HG03280 (cell line): ENCODE data around the gene TRIM67.

ENCODE experiments used
- ATAC-seq: cut with Tn5 transposase; IDR thresholded peaks from one replicate; pipeline ENCODE4 v1.9.1; 2021; ENCODE audit warnings: mild to moderate bottlenecking, moderate library complexity; ENCODE audit not compliant: unreplicated experiment

Gene TRIM67

GRCh38 chr1:231232870-231233734 is 71.2 kb downstream of the TRIM67 start:
- ATAC-seq: no peak

GRCh38 chr1:231233735-231234417 is 72.0 kb downstream of the TRIM67 start:
- ATAC-seq: no peak

- no peak for ATAC-seq
Observed at GRCh38 chr1:231234506-231234905, 72.6 kb downstream of the TRIM67 start.

- no peak for ATAC-seq
Observed at GRCh38 chr1:231235526-231236207, 73.8 kb downstream of the TRIM67 start.

GRCh38 chr1:231236208-231236591 is 74.3 kb downstream of the TRIM67 start:
- ATAC-seq: no peak

GRCh38 chr1:231236938-231237337 is 75.1 kb downstream of the TRIM67 start:
- ATAC-seq: no peak

GRCh38 chr1:231238298-231238697 is 76.4 kb downstream of the TRIM67 start:
- ATAC-seq: no peak

- ATAC-seq: no peak
Observed at GRCh38 chr1:231240531-231240882, 78.6 kb downstream of the TRIM67 start.

- peak; percentile 96 for ATAC-seq
Observed at GRCh38 chr1:231240883-231241735, 79.3 kb downstream of the TRIM67 start, which contains the start of gene GNPAT. Gene GNPAT (plus strand): TSS chr1:231241212. CDS start chr1:231241379, 167 bp downstream.

- no peak for ATAC-seq
Observed at GRCh38 chr1:231241750-231242149, 79.9 kb downstream of the TRIM67 start.

GRCh38 chr1:231242516-231243198 is 80.8 kb downstream of the TRIM67 start:
- ATAC-seq: no peak

- no peak for ATAC-seq
Observed at GRCh38 chr1:231248778-231249177, 86.9 kb downstream of the TRIM67 start.

GRCh38 chr1:231252336-231252735 is 90.5 kb downstream of the TRIM67 start:
- no peak for ATAC-seq

- no peak for ATAC-seq
Observed at GRCh38 chr1:231260351-231260750, 98.5 kb downstream of the TRIM67 start.

- ATAC-seq: no peak
Observed at GRCh38 chr1:231264642-231265041, 102.8 kb downstream of the TRIM67 start.

GRCh38 chr1:231265379-231265778 is 103.5 kb downstream of the TRIM67 start:
- ATAC-seq: no peak

- ATAC-seq: no peak
Observed at GRCh38 chr1:231266811-231267322, 105.0 kb downstream of the TRIM67 start.
